Measurements from ENCODE around the gene SLC4A3.

The SLC4A3 gene

GRCh38 chr2:219628235-219628985 lies 980 bp downstream of the SLC4A3 start:
- H3K4me3 ChIP-seq (ENCODE audit: low read depth, low read length) = peak overlapping the region; percentile 56

GRCh38 chr2:219628986-219629901 lies 1.8 kb downstream of the SLC4A3 start:
- H3K4me3 ChIP-seq (ENCODE audit: low read depth, low read length) = no peak overlapping the region
- TF ChIP-seq CTCF (IDR thresholded peaks at IDR 0.05; ENCODE audit: control insufficient read depth, extremely low read depth, insufficient read depth) = no peak
- DNase-seq (ENCODE audit: low read depth) = no peak

More at GRCh38 chr2:219628235-219628985, 980 bp downstream of the SLC4A3 start:
- no peak for DNase-seq (ENCODE audit: low read depth)
- no peak for TF ChIP-seq CTCF (IDR thresholded peaks at IDR 0.05; ENCODE audit: control insufficient read depth, extremely low read depth, insufficient read depth)

- TF ChIP-seq CTCF (IDR thresholded peaks at IDR 0.05; ENCODE audit: control insufficient read depth, extremely low read depth, insufficient read depth) = no peak
- DNase-seq (ENCODE audit: low read depth) = no peak
- H3K4me3 ChIP-seq (ENCODE audit: low read depth, low read length) = no peak overlapping the region
Measured at GRCh38 chr2:219629976-219630695, 2.7 kb downstream of the SLC4A3 start.

GRCh38 chr2:219630770-219631405 lies 3.5 kb downstream of the SLC4A3 start:
- DNase-seq (ENCODE audit: low read depth) = no peak
- TF ChIP-seq CTCF (IDR thresholded peaks at IDR 0.05; ENCODE audit: control insufficient read depth, extremely low read depth, insufficient read depth) = no peak
- H3K4me3 ChIP-seq (ENCODE audit: low read depth, low read length) = no peak overlapping the region

- H3K4me3 ChIP-seq (ENCODE audit: low read depth, low read length) = no peak overlapping the region
- no peak for TF ChIP-seq CTCF (IDR thresholded peaks at IDR 0.05; ENCODE audit: control insufficient read depth, extremely low read depth, insufficient read depth)
- no peak for DNase-seq (ENCODE audit: low read depth)
Measured at GRCh38 chr2:219631406-219631891, 4.0 kb downstream of the SLC4A3 start.
